ENCODE results near the gene CDC7. TPM values are rescaled to one million over a fixed set of nuclear protein-coding genes. Genes with fewer than 3 reads are reported as not detected.

The CDC7 gene
- total RNA-seq, 3 donors from 2014 or later (not counting 1 experiment from before 2014, with no cell fraction given) = 7.2 to 11.4 (median 7.9) TPM

DNA sequence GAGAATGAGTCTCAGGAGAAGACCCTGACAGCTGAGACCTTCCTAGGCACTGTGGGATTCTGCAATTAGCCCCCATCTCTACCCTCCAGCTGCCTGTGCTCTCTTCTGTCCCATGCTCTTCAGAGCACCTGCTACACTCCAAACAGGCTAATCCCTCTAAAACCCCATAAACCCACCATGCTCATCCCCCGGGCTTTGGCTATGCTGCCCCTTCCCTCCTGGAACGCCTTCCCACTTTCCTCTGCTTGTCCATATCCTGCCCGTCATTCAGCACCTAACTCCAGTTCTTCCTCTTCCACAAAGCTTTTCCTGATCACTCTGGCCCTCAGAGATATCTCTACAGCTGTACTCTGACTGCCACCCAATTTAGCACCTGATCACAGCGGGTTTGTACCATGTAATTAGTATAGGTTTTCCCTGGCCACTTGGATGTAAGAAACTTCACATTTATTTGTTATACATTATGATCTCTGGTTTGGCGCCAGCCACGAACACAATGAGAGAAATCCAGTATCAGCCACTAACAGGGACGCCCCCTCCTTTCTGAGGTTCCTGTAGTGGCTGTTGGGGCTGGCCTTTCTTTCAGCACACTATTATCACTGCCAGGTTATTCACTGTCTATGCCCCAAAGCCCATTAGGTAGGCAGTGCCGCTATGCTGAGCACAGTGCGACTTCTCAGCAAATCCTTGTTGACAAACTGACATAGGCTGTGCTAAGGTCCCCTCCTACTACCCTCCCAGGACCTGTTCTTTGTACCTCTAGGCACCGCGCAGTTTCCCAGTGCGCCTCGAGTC, 45.1 kb downstream of the CDC7 start:
- Histone ChIP-seq H3K27ac (ENCODE audit: low read length) (peak overlapping the region; percentile 86), H3K27me3 (ENCODE audit: control insufficient read depth, insufficient read depth, low read length) (no peaks in the 10 kb centered on the region), H3K4me1 (ENCODE audit: control insufficient read depth, insufficient read depth, low read length) (peaks cover 80% of the 10 kb centered on the region), H3K9me3 (ENCODE audit: control insufficient read depth, insufficient read depth, low read length) (peaks cover 19% of the 10 kb centered on the region), H3K36me3 (ENCODE audit: control insufficient read depth, insufficient read depth, low read length) (no peaks in the 10 kb centered on the region), H3K4me3 (ENCODE audit: low read length) (no peak overlapping the region)
- Mint-ChIP-seq H3K4me1 (peaks cover 94 to 95% of the 10 kb centered on the region in 2 donors), H3K9me3 (peaks cover 0 to under 1% of the 10 kb centered on the region in 2 donors), H3K36me3 (no peaks in the 10 kb centered on the region), H3K27me3 (ENCODE audit: low read depth in 2 of 2) (no peaks in the 10 kb centered on the region), H3K27ac (peak overlapping the region; percentile 83 to 99), H3K4me3 (peak overlapping the region; percentile 80)
- intact Hi-C loops (cut with micrococcal nuclease) = loop anchor here (5.0 kb wide), 1 partner anchor 33 kb away; no protein-coding TSS in a partner anchor
- DNase-seq = no peak
- peak in 2 of 3 donors; percentile 14 to 38 for ATAC-seq
- TF ChIP-seq, protein P1, sequence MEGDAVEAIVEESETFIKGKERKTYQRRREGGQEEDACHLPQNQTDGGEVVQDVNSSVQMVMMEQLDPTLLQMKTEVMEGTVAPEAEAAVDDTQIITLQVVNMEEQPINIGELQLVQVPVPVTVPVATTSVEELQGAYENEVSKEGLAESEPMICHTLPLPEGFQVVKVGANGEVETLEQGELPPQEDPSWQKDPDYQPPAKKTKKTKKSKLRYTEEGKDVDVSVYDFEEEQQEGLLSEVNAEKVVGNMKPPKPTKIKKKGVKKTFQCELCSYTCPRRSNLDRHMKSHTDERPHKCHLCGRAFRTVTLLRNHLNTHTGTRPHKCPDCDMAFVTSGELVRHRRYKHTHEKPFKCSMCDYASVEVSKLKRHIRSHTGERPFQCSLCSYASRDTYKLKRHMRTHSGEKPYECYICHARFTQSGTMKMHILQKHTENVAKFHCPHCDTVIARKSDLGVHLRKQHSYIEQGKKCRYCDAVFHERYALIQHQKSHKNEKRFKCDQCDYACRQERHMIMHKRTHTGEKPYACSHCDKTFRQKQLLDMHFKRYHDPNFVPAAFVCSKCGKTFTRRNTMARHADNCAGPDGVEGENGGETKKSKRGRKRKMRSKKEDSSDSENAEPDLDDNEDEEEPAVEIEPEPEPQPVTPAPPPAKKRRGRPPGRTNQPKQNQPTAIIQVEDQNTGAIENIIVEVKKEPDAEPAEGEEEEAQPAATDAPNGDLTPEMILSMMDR (IDR thresholded peaks at IDR 0.05) = no peak
- 80% methylated on average over 13 of the region's 13 CpGs for WGBS (ENCODE audit: insufficient coverage)

DNA sequence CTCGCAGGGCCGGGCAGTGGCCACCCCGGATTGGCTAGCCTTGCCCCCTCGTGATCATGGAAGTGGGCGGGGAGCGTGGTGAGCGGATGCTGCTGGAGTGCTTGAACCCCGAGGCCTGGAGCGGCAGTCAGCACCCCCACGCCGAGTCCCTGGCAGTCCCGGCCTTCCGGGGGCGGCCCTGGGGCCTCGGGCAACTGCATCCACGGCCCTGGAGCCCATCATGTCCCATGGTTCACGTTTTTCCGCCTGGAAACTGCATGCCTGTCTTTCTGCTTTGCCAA, 45.6 kb downstream of the CDC7 start:
- peaks cover 80% of the 10 kb centered on the region for H3K4me1 ChIP-seq (ENCODE audit: control insufficient read depth, insufficient read depth, low read length)
- 94% methylated on average over 18 of the region's 18 CpGs for WGBS (ENCODE audit: insufficient coverage)
- H3K36me3 ChIP-seq (ENCODE audit: control insufficient read depth, insufficient read depth, low read length) = no peaks in the 10 kb centered on the region
- H3K27me3 ChIP-seq (ENCODE audit: control insufficient read depth, insufficient read depth, low read length) = no peaks in the 10 kb centered on the region
- no peak overlapping the region for H3K4me3 ChIP-seq (ENCODE audit: low read length)
- Mint-ChIP-seq H3K36me3 (no peaks in the 10 kb centered on the region), H3K27me3 (ENCODE audit: low read depth in 2 of 2) (no peaks in the 10 kb centered on the region), H3K9me3 (no peaks in the 10 kb centered on the region), H3K4me3 (peak overlapping the region; percentile 86), H3K27ac (peak overlapping the region; percentile 83 to 99), H3K4me1 (peaks cover 94 to 95% of the 10 kb centered on the region in 2 donors)
- TF ChIP-seq, protein P1 (IDR thresholded peaks at IDR 0.05) = no peak
- intact Hi-C loops (cut with micrococcal nuclease) = loop anchor here (5.0 kb wide), 1 partner anchor 34 kb away; no protein-coding TSS in a partner anchor
- ATAC-seq (no peak), DNase-seq (no peak)
- peak overlapping the region; percentile 86 for H3K27ac ChIP-seq (ENCODE audit: low read length)
- H3K9me3 ChIP-seq (ENCODE audit: control insufficient read depth, insufficient read depth, low read length) = peaks cover 17% of the 10 kb centered on the region

DNA sequence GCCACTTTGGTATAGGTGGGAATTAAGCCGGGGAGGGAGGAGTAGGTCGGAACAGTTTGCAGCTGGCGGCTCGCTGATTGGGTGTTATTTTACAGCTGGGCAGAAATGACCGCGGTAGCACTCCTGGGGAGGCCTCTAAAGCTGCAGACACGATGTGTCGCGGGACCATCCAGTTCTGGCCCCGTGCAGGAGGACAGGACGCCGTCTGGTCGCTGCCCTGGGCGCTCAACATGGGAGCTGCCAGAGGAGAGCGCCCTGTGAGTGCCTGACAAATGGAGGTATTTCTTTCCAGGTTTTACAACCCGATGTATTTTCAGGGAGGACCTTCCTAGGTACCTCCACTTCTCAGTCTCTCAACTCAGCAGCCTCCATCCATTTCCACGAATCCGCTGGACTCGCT, 46.2 kb downstream of the CDC7 start:
- Mint-ChIP-seq H3K9me3 (no peaks in the 10 kb centered on the region), H3K4me1 (peaks cover 94 to 95% of the 10 kb centered on the region in 2 donors), H3K4me3 (peak overlapping the region; percentile 86), H3K27ac (peak overlapping the region; percentile 83 to 99), H3K27me3 (ENCODE audit: low read depth in 2 of 2) (no peaks in the 10 kb centered on the region), H3K36me3 (no peaks in the 10 kb centered on the region)
- no peaks in the 10 kb centered on the region for H3K27me3 ChIP-seq (ENCODE audit: control insufficient read depth, insufficient read depth, low read length)
- peaks cover 75% of the 10 kb centered on the region for H3K4me1 ChIP-seq (ENCODE audit: control insufficient read depth, insufficient read depth, low read length)
- no peaks in the 10 kb centered on the region for H3K36me3 ChIP-seq (ENCODE audit: control insufficient read depth, insufficient read depth, low read length)
- peaks cover 11% of the 10 kb centered on the region for H3K9me3 ChIP-seq (ENCODE audit: control insufficient read depth, insufficient read depth, low read length)
- TF ChIP-seq, protein P1 (IDR thresholded peaks at IDR 0.05) = no peak
- H3K27ac ChIP-seq (ENCODE audit: low read length) = peak overlapping the region; percentile 86
- ATAC-seq = peak in 1 of 3 donors; percentile 9
- no peak overlapping the region for H3K4me3 ChIP-seq (ENCODE audit: low read length)
- intact Hi-C loops (cut with micrococcal nuclease) = loop anchor here (5.0 kb wide), 1 partner anchor 35 kb away; no protein-coding TSS in a partner anchor
- 87% methylated on average over 19 of the region's 19 CpGs for WGBS (ENCODE audit: insufficient coverage)
- DNase-seq = no peak

Data from natural killer cell (primary cell).